Heart left ventricle (tissue), 16 donors: Measurements from ENCODE around the gene FAAP20. TPM values are rescaled to one million over a fixed set of nuclear protein-coding genes. Genes with fewer than 3 reads are reported as not detected.

Experiments used
- ATAC-seq, 4 donors: fragments of 200-7000 bp; cut with Tn5 transposase; one replicate each; pipeline ENCODE4 v1.9.1; 2020 to 2022; ENCODE audit warnings: moderate library complexity in 4 of 4, mild to moderate bottlenecking in 3 of 4, moderate number of reproducible peaks in 1 of 4
- DNase-seq, 5 donors: peaks; one replicate each; pipeline ENCODE4 v3.0.0-alpha.2; 2020
- H3K27ac ChIP-seq, 12 donors: fragments of 200-600 bp; sonication (generic) in 4 of 12; one replicate each; pipeline versions ENCODE4 v1.5.0 to v1.8.0; 2016 to 2022; ENCODE audit warnings: mild to moderate bottlenecking in 2 of 12
- H3K27me3 ChIP-seq, 9 donors: fragments of 200-600 bp; sonication (generic) in 2 of 9; one replicate each; pipeline versions ENCODE4 v1.5.1 to v1.8.0; 2016 to 2022; ENCODE audit warnings: mild to moderate bottlenecking in 3 of 9
- H3K36me3 ChIP-seq, 9 donors: fragments of 200-600 bp; sonication (generic) in 2 of 9; one replicate each; pipeline versions ENCODE4 v1.5.0 to v1.8.0; 2018 to 2022; ENCODE audit warnings: mild to moderate bottlenecking in 2 of 9
- H3K4me1 ChIP-seq, 12 donors: fragments of 200-600 bp; sonication (generic) in 4 of 12; one replicate each; pipeline versions ENCODE4 v1.5.0 to v1.8.0; 2016 to 2022; ENCODE audit warnings: mild to moderate bottlenecking in 3 of 12
- H3K4me3 ChIP-seq, 12 donors: fragments of 200-600 bp; sonication (generic) in 4 of 12; one replicate each; pipeline versions ENCODE4 v1.5.0 to v1.8.0; 2017 to 2022; ENCODE audit warnings: mild to moderate bottlenecking in 9 of 12, moderate library complexity in 4 of 12
- H3K9me3 ChIP-seq, 12 donors: fragments of 200-600 bp; sonication (generic) in 4 of 12; one replicate each; pipeline versions ENCODE4 v1.5.0 to v1.8.0; 2016 to 2022; ENCODE audit warnings: mild to moderate bottlenecking in 1 of 12
- CTCF ChIP-seq, 12 donors: fragments of 200-600 bp; sonication (generic) in 4 of 12; IDR thresholded peaks; one replicate each; pipeline versions ENCODE4 v1.5.0 to v1.8.0; 2018 to 2022; ENCODE audit warnings: antibody characterized with exemption in 12 of 12, mild to moderate bottlenecking in 5 of 12
- POLR2A ChIP-seq, 2 donors: fragments of 450-650 bp; IDR thresholded peaks; one replicate each; pipeline ENCODE4 v1.6.1; 2017; ENCODE audit warnings: antibody characterized with exemption in 2 of 2, mild to moderate bottlenecking in 2 of 2, moderate library complexity in 2 of 2
- WGBS, 4 donors: extraction: QIAGEN DNeasy Blood & Tissue Kit in 2 of 4; methylation state at CpG; one replicate each; pipeline versions ENCODE4 v1.1.5 to v1.1.7; 2013 to 2018; 5-methylcytosine and 5-hydroxymethylcytosine counted together
- intact Hi-C, 10 donors: fragments of 100-400 bp; cut with DNase I; formaldehyde crosslinking; loops; one replicate each; pipeline versions ENCODE4 v1.11.1 to v1.14.2; 2022
- polyA plus RNA-seq, 2 donors: library from polyadenylated mRNA; stranded (reverse); fragments of 200-250 nt; gene quantifications; one replicate each; pipeline ENCODE4 v1.2.3, GENCODE V29; 2013
- total RNA-seq, 9 donors: library from RNA; depleted of rRNA in 2 of 9; stranded (reverse); fragments of >200 nt in 2 of 9; fragmentation: NEBNext Ultra II Directional in 3 of 9; extraction: Animal tissue kit (Norgen Biotek cat#: 25700) in 3 of 9; gene quantifications; one replicate each; pipeline versions ENCODE4 v1.1.0 to v1.2.4, GENCODE V29; 2016 to 2023
- donor health status: ischemic (EF 13 %, LVEDD 7.1; RV severe dilation, severe dysfunction).
- donor health status: healthy with polysubstance abuse.
- donor health status: DM: no; HTN: yes; CAD: no.
- donor health status: DM: no; HTN: no; CAD: no.
- donor health status: ischemic (EF 25% LVEDD 6.9; RV normal size, moderate dysfunction).
- donor health status: ischemic (EF 25% LVEDD 5.7; RV mildly dilated, moderate dysfunction).
- donor health status: healthy.
- donor health status: DM: yes; HTN: yes; CAD: no.
- donor health status: ischemic (EF 35%, LVEDD 5.7; RV mildly dilated, moderate dysfunction).
- donor health status: nonischemic (EF 11% LVEDD 7.7; RV severe dilation, severe dysfunction).
- donor health status: DM: yes; HTN: yes; CAD: no.
- donor health status: PGD.
- donor health status: ischemic (EF 29% LVEDD 5.4; RV normal size, mild dysfunction).
- donor health status: nonischemic (EF 23%, LVEDD 6.1; RV moderate dilation, normal function).

Gene FAAP20
- total and polyA plus RNA-seq, 11 donors, result 20.9 to 61.3 (median 36.6) TPM

DNA sequence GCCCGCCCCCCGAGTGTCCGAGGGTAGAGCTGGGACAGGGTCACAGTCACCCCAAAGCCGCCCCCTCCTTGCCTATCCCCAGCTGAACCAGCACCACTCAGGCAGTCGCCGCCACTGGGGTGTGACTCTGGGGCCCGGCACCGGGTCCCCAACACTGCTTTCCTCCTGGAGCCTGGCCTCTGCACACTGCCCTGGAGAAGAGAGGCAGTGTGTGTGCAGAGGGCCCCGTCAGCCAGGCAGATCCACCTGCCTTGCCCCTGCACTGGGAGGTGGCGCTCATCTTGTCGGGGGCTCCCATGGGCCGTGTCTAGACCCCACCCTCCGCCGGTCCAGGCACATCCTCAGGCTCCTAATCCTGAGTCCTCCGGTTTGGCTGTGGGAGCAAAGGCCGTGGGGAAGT lies 15.7 kb downstream of the FAAP20 start:
- DNase-seq (no peak), ATAC-seq (no peak)
- Histone ChIP-seq H3K4me3 (no peak overlapping the region), H3K27me3 (no peaks in the 10 kb centered on the region), H3K9me3 (no peaks in the 10 kb centered on the region), H3K4me1 (peaks cover 0 to 10% (median 4%) of the 10 kb centered on the region in 12 donors), H3K36me3 (peaks cover 0 to 4% (median 0%) of the 10 kb centered on the region in 9 donors), H3K27ac (no peak overlapping the region)
- no peak for TF ChIP-seq CTCF (IDR thresholded peaks at IDR 0.05)
- no peak for TF ChIP-seq POLR2A (IDR thresholded peaks at IDR 0.05)
- WGBS, 4 donors, result 88 to 89% (median 88%) methylated on average over 13 to 16 of the region's 16 CpGs
- intact Hi-C loops, result loop anchor here in 3 of 10 donors (5.0 to 10.0 kb wide), 3 partner anchors 84 to 234 kb away; no protein-coding TSS in a partner anchor

DNA sequence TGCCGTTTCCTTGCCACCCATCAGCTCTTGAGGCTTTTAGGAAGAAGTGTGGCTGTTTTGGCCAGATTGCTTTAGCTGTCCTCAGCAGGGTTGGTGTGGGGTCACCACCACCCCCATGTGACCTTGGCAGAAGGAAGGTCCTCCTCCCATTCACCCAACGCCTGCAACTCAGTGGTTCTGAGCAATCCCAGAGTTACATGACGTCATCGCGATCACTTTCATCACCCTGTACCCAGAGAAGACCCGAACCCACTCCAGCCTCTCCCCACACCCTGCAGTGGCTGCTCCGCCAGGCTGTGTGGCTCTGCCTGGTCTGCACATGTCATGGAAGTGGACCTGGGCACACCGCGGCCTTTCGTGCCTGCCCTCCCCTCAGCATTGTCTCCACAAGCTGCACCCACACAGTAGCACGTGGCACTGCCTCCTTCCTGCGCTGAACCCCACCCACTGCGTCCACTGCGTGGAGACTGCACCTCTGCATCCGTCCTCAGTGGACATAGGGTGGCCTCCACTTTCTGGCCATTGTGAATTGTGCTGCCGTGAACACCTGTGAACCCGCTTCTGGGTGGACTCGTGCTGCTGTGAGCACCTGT lies 16.5 kb downstream of the FAAP20 start:
- intact Hi-C loops, result loop anchor here in 3 of 10 donors (5.0 to 10.0 kb wide), 3 partner anchors 83 to 233 kb away; no protein-coding TSS in a partner anchor
- H3K27me3 ChIP-seq, result no peaks in the 10 kb centered on the region
- 90 to 94% (median 92%) methylated on average over 18 of the region's 18 CpGs for WGBS, 4 donors
- peaks cover 0 to 10% (median 4%) of the 10 kb centered on the region in 12 donors for H3K4me1 ChIP-seq
- no peak for TF ChIP-seq CTCF (IDR thresholded peaks at IDR 0.05)
- TF ChIP-seq POLR2A (IDR thresholded peaks at IDR 0.05), result no peak
- peaks cover 0 to 4% (median 0%) of the 10 kb centered on the region in 9 donors for H3K36me3 ChIP-seq
- H3K4me3 ChIP-seq, result no peak overlapping the region
- H3K27ac ChIP-seq, result no peak overlapping the region
- DNase-seq, result no peak
- no peaks in the 10 kb centered on the region for H3K9me3 ChIP-seq
- ATAC-seq, result no peak

- peaks cover 0 to 10% (median 4%) of the 10 kb centered on the region in 12 donors for H3K4me1 ChIP-seq
- H3K4me3 ChIP-seq, result no peak overlapping the region
- DNase-seq (no peak), ATAC-seq (no peak)
- WGBS, 4 donors, result 93 to 96% (median 95%) methylated on average over 18 to 21 of the region's 21 CpGs
- peaks cover 0 to 4% (median 0%) of the 10 kb centered on the region in 9 donors for H3K36me3 ChIP-seq
- H3K27ac ChIP-seq, result no peak overlapping the region
- H3K27me3 ChIP-seq, result no peaks in the 10 kb centered on the region
- TF ChIP-seq CTCF (IDR thresholded peaks at IDR 0.05) (no peak), POLR2A (IDR thresholded peaks at IDR 0.05) (no peak)
- intact Hi-C loops, result loop anchor here in 3 of 10 donors (5.0 to 10.0 kb wide), 3 partner anchors 83 to 233 kb away; no protein-coding TSS in a partner anchor
- H3K9me3 ChIP-seq, result no peaks in the 10 kb centered on the region
These were observed 17.0 kb downstream of the FAAP20 start for GRCh38 chr1:2177541-2177940.

DNA sequence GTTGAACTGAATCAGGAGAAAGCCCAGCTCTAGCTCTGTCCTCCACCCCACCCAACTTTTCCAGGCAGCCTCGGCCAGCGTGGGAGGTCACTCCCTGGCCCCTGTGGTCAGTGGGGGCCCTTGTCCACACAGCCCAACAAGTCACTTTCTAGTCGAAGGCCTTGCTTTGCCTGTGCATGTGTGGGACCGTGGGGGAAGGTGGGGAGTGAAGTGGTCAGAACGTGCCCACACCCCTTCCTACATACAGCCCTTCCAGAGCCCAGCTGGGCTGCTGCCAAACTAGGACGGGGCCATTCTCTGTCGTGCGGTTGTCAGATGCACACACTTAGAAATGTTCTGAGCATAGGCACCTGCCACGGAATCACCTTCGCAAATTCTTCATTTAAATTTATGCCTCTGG lies 18.0 kb downstream of the FAAP20 start:
- H3K4me1 ChIP-seq, result peaks cover 0 to 10% (median 4%) of the 10 kb centered on the region in 12 donors
- H3K27me3 ChIP-seq, result no peaks in the 10 kb centered on the region
- no peak overlapping the region for H3K4me3 ChIP-seq
- 72 to 78% (median 74%) methylated on average over 10 of the region's 10 CpGs for WGBS, 4 donors
- no peaks in the 10 kb centered on the region for H3K9me3 ChIP-seq
- no peak for TF ChIP-seq POLR2A (IDR thresholded peaks at IDR 0.05)
- no peak for TF ChIP-seq CTCF (IDR thresholded peaks at IDR 0.05)
- DNase-seq (no peak), ATAC-seq (no peak)
- H3K27ac ChIP-seq, result no peak overlapping the region
- peaks cover 0 to 4% (median 0%) of the 10 kb centered on the region in 9 donors for H3K36me3 ChIP-seq
- intact Hi-C loops, result loop anchor here in 3 of 10 donors (5.0 to 10.0 kb wide), 3 partner anchors 82 to 232 kb away; no protein-coding TSS in a partner anchor
